SH-SY5Y (cell line): Measurements from ENCODE around the gene SLC35F1.

Source experiments
- GATA2 ChIP-seq: IDR thresholded peaks from 2 replicates; pipeline ENCODE4 v1.6.1; 2011; ENCODE audit warnings: mild to moderate bottlenecking, low read depth, low read length
- GATA3 ChIP-seq: IDR thresholded peaks from 2 replicates; pipeline ENCODE4 v1.6.1; 2011; ENCODE audit warnings: low read depth, mild to moderate bottlenecking, low read length, moderate library complexity

- TF ChIP-seq GATA2: no peak
- TF ChIP-seq GATA3: no peak
Measured at GRCh38 chr6:118207947-118208346, 300.9 kb downstream of the SLC35F1 start.
